Germinal center (tissue), 1 donor: ENCODE measurements around the gene GCAT.
"Not testable (repeated sequence)": the region's sequence is repeated elsewhere in the genome, so short reads cannot be mapped to it uniquely, and the experiment has no call there.

ENCODE experiments used
- DNase-seq: peaks from one replicate; pipeline ENCODE4 v3.0.0; 2012; ENCODE audit warnings: mixed read lengths, low spot score

Gene GCAT

GRCh38 chr22:37782340-37783168 lies 25.2 kb upstream of the GCAT start:
- no peak for DNase-seq

- DNase-seq, result no peak
Observed at GRCh38 chr22:37784829-37785495, 22.8 kb upstream of the GCAT start.

DNA sequence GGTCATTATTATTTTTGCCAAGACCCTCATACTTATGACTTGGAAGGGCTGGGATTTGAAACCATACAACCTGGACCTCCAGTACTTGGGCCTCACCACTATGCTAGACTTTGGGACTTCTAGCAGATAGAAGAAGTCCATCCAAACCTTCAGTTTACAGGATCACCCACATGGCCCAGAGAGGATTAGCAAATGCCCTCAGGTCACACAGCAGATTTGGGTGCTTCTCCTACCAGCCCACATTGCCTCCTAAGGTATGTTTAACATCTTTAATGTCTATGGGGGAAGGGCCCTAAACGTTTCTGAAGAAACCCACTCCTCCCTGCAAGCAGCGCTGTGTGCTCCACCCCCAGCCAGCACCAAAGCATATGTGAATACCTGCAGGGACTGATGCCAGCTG lies 17.5 kb upstream of the GCAT start:
- no peak for DNase-seq

- DNase-seq, result no peak
Observed at GRCh38 chr22:37792494-37792893, 15.2 kb upstream of the GCAT start.

DNA sequence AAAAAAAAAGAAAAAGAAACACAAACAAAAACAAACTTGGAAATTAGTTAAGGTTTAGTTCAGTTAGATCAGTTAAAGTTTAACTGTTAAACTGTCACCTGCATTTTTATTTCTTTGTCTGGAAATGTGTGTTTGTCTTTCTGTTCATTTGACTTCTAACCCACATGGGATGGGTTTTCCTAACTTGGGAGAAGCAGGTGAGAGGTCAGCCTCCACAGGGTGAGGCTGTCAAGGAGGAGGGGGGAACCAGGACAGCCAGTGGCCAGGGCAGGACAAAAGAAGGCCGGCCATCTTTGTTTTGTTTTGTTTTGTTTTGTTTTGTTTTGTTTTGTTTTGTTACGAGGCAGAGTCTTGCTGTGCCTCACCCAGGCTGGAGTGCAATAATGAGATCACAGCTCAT lies 13.4 kb upstream of the GCAT start:
- DNase-seq, result no peak

GRCh38 chr22:37796079-37796478 lies 11.7 kb upstream of the GCAT start:
- no peak for DNase-seq

GRCh38 chr22:37797259-37797658 lies 10.5 kb upstream of the GCAT start:
- DNase-seq, result not testable (repeated sequence)

- no peak for DNase-seq
Observed at GRCh38 chr22:37797874-37798500, 9.7 kb upstream of the GCAT start.

GRCh38 chr22:37799979-37800378 lies 7.8 kb upstream of the GCAT start:
- not testable (repeated sequence) for DNase-seq

DNA sequence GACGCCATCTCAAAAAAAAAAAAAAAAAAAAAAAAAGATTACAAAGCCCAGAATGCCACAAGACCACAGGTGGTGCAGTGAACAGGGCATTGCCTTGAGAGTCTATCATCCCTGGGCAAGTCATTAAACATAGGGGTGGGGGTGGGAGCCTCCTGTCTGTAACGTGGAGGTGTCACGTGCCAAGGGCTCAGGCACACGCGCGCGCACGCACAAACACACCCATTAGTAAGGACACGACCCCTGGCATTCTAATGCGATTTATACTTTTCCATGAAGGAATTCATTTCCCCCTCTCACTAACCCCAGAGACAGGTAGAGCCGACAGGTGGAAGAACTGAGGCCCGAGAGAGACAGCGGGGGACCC lies 5.8 kb upstream of the GCAT start:
- DNase-seq, result no peak

- DNase-seq, result no peak
Observed at GRCh38 chr22:37802310-37803194, 5.2 kb upstream of the GCAT start.

DNA sequence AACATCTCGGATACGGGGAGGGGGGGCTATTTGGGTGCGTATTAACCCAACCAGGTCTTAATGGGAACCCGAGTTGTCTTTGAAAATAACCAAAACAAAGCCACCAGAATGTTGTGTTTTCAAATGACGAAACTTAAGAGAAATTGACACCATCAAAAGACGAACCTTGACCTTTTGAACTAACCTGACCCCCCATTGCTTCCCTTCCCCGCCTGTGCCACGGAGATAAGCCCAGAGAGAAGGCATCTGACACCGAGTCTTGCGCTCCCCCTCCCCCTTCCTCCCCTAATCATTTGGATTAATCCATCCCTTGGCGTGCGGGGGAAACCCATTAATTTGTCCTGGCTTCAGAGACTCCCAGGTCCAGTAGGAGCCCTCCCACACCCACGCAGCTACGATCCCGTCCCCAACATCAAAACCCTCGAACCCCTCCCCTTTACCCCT lies 4.5 kb upstream of the GCAT start:
- no peak for DNase-seq

DNA sequence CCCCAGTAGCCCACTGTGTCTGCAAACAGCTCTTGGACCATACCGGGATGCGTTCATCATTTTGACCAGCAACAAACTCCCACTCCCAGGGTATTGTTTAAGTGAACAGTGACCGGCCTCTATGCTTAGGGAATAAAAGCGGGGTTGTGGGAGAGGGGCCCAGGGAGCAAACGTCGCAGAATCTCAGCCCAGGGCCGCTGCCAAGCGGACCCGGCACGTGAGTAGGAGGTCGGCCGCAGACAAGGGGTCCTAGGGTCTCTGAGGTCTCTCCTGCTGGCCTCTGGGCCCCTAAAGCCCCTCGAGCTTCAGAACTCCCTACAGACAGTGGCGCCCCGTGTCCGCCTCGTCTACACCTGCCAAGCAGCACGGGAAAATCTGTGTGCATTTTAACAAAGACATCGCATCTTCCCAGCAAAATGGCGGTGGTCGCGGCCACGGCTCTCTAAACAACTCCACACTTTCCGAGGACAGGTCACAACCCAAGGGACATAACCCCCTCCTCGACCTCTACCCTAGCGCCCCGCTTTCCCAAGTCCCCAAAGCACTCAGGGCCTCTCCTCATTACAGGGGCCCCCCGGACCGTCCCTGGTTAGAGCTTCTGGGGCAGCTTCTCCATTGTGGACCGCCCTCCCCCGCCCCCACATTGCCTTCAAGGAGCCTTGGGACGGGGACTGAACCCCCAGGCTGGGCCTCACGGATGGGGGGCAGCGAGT lies 3.9 kb upstream of the GCAT start:
- DNase-seq, result no peak

DNA sequence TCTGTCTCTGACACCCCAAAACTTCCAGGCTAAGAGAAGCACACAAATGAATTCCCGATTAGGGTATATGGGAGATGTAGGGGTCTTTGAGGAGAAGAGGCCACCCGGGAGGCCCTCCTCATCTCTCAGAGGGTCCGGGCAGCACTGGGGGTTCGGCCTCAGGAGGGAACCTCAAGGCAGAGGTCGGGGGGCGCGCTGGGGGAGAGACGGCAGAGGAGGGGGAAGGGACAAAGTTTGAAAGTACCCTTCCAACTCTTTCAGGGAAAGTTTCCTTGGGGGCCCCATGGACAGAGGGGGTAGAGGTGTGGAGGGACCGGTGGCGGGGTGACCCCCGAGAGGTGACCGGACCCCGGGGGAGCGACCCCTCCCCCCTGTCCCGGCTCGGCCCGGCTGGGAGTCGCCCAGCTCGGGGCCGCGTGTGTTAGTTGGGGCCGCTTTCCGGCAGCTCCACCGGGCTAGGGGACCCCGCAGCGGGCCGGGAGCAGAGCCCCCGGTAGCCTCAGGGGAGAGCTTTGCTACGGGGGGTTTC lies 3.3 kb upstream of the GCAT start:
- DNase-seq, result no peak

GRCh38 chr22:37804881-37805809 lies 2.6 kb upstream of the GCAT start:
- DNase-seq, result peak; percentile 69

GRCh38 chr22:37805810-37806277 lies 1.9 kb upstream of the GCAT start:
- no peak for DNase-seq

- no peak for DNase-seq
Observed at GRCh38 chr22:37806409-37807333, 1.1 kb upstream of the GCAT start.

- DNase-seq, result no peak
Observed at GRCh38 chr22:37808294-37808657, 542 bp downstream of the GCAT start.
